Heart right ventricle (tissue), 16 donors: ENCODE results near the gene TTC38. TPM values are rescaled to one million over a fixed set of nuclear protein-coding genes. Genes with fewer than 3 reads are reported as not detected.

Experiments
- ATAC-seq, 8 donors: fragments of 200-7000 bp; cut with Tn5 transposase; one replicate each; pipeline ENCODE4 v1.9.1; 2020; ENCODE audit warnings: mild to moderate bottlenecking in 8 of 8, moderate library complexity in 8 of 8, moderate number of reproducible peaks in 1 of 8
- DNase-seq, 2 donors: peaks; one replicate each; pipeline ENCODE4 v3.0.0-alpha.2; 2020
- H3K27ac ChIP-seq, 10 donors: fragments of 200-600 bp; sonication (generic) in 2 of 10; one replicate each; pipeline versions ENCODE4 v1.5.0 to v1.8.0; 2020 to 2022; ENCODE audit warnings: mild to moderate bottlenecking in 3 of 10
- H3K27me3 ChIP-seq, 7 donors: fragments of 200-600 bp; one replicate each; pipeline ENCODE4 v1.8.0; 2021 to 2022; ENCODE audit warnings: mild to moderate bottlenecking in 2 of 7
- H3K36me3 ChIP-seq, 9 donors: fragments of 200-600 bp; sonication (generic) in 1 of 9; one replicate each; pipeline versions ENCODE4 v1.5.0 to v1.8.0; 2020 to 2022; ENCODE audit warnings: mild to moderate bottlenecking in 2 of 9
- H3K4me1 ChIP-seq, 9 donors: fragments of 200-600 bp; sonication (generic) in 1 of 9; one replicate each; pipeline versions ENCODE4 v1.5.0 to v1.8.0; 2020 to 2022; ENCODE audit warnings: mild to moderate bottlenecking in 4 of 9
- H3K4me3 ChIP-seq, 10 donors: fragments of 200-600 bp; sonication (generic) in 2 of 10; one replicate each; pipeline versions ENCODE4 v1.5.0 to v1.8.0; 2020 to 2022; ENCODE audit warnings: mild to moderate bottlenecking in 7 of 10, moderate library complexity in 2 of 10
- H3K9me3 ChIP-seq, 11 donors: fragments of 200-600 bp in 10 of 11; sonication (generic) in 2 of 11; one replicate each; pipeline versions ENCODE4 v1.5.0 to v1.8.0; 2013 to 2022; ENCODE audit warnings: mild to moderate bottlenecking in 2 of 11, control low read depth in 1 of 11, moderate library complexity in 1 of 11
- CTCF ChIP-seq, 9 donors: fragments of 200-600 bp; sonication (generic) in 2 of 9; IDR thresholded peaks; one replicate each; pipeline versions ENCODE4 v1.5.0 to v1.8.0; 2021 to 2022; ENCODE audit warnings: antibody characterized with exemption in 9 of 9, mild to moderate bottlenecking in 5 of 9, moderate library complexity in 1 of 9
- WGBS, 2 donors: extraction: QIAGEN DNeasy Blood & Tissue Kit; methylation state at CpG; one replicate each; pipeline ENCODE4 v1.1.7; 2013; ENCODE audit warnings: inconsistent platforms in 1 of 2; 5-methylcytosine and 5-hydroxymethylcytosine counted together
- intact Hi-C, 10 donors: fragments of 100-400 bp; cut with DNase I; formaldehyde crosslinking; loops; one replicate each; pipeline versions ENCODE4 v1.11.1 to v1.14.2; 2022
- polyA plus RNA-seq, 2 donors: library from polyadenylated mRNA; stranded (reverse); fragments of 200-250 nt; gene quantifications; one replicate each; pipeline ENCODE4 v1.2.3, GENCODE V29; 2013
- total RNA-seq, 10 donors: library from RNA; stranded (reverse); fragmentation: NEBNext Ultra II Directional in 3 of 10; extraction: Animal tissue kit (Norgen Biotek cat#: 25700) in 3 of 10; gene quantifications; one replicate each; pipeline versions ENCODE4 v1.2.1 to v1.2.4, GENCODE V29; 2021 to 2023
- donor health status: Arrhythmogenic right ventricular cardiomyopathy.
- donor health status: ischemic (EF 13 %, LVEDD 7.1; RV severe dilation, severe dysfunction).
- donor health status: healthy with polysubstance abuse.
- donor health status: DM: no; HTN: yes; CAD: no.
- donor health status: DM: no; HTN: no; CAD: no.
- donor health status: ischemic (EF 25% LVEDD 6.9; RV normal size, moderate dysfunction).
- donor health status: ischemic (EF 25% LVEDD 5.7; RV mildly dilated, moderate dysfunction).
- donor health status: healthy.
- donor health status: DM: yes; HTN: yes; CAD: no.
- donor health status: Ischemic cardiomyopathy.
- donor health status: ischemic (EF 35%, LVEDD 5.7; RV mildly dilated, moderate dysfunction).
- donor health status: nonischemic (EF 11% LVEDD 7.7; RV severe dilation, severe dysfunction).
- donor health status: DM: yes; HTN: yes; CAD: no.
- donor health status: PGD.
- donor health status: ischemic (EF 29% LVEDD 5.4; RV normal size, mild dysfunction).
- donor health status: nonischemic (EF 23%, LVEDD 6.1; RV moderate dilation, normal function).

TTC38 gene
- total and polyA plus RNA-seq, 12 donors = 20.5 to 29.2 (median 26.1) TPM

GRCh38 chr22:46251816-46252380 lies 15.9 kb upstream of the TTC38 start:
- peaks cover 0 to 5% (median 0%) of the 10 kb centered on the region in 9 donors for H3K36me3 ChIP-seq
- no peak overlapping the region for H3K4me3 ChIP-seq
- no peaks in the 10 kb centered on the region for H3K27me3 ChIP-seq
- no peak overlapping the region for H3K27ac ChIP-seq
- 95% methylated on average over 9 of the region's 9 CpGs for WGBS, 2 donors
- intact Hi-C loops = loop anchor here in 4 of 10 donors (2.0 to 10.0 kb wide), 3 partner anchors 15 to 127 kb away; partner anchors contain the start of gene GTSE1 (in 2 of the 4)
- DNase-seq (no peak), ATAC-seq (no peak)
- no peaks in the 10 kb centered on the region for H3K9me3 ChIP-seq
- no peak for TF ChIP-seq CTCF (IDR thresholded peaks at IDR 0.05)
- peaks cover 5 to 42% (median 28%) of the 10 kb centered on the region in 9 donors for H3K4me1 ChIP-seq

GRCh38 chr22:46256358-46256958 lies 11.3 kb upstream of the TTC38 start:
- intact Hi-C loops = loop anchor here in 2 of 10 donors (5.0 to 10.0 kb wide), 2 partner anchors 36 to 132 kb away; no protein-coding TSS in a partner anchor
- Histone ChIP-seq H3K9me3 (no peaks in the 10 kb centered on the region), H3K4me3 (no peak overlapping the region), H3K4me1 (peaks cover 0 to 22% (median 2%) of the 10 kb centered on the region in 9 donors), H3K27ac (no peak overlapping the region), H3K27me3 (peaks cover 0 to 8% (median 0%) of the 10 kb centered on the region in 7 donors), H3K36me3 (no peaks in the 10 kb centered on the region)
- no peak for ATAC-seq
- no peak for DNase-seq
- no peak for TF ChIP-seq CTCF (IDR thresholded peaks at IDR 0.05)
- 78 to 82% methylated on average over 8 of the region's 8 CpGs for WGBS, 2 donors

GRCh38 chr22:46259374-46259773 lies 8.4 kb upstream of the TTC38 start:
- intact Hi-C loops = loop anchor here in 2 of 10 donors (5.0 to 10.0 kb wide), 2 partner anchors 33 to 135 kb away; no protein-coding TSS in a partner anchor
- Histone ChIP-seq H3K9me3 (no peaks in the 10 kb centered on the region), H3K27ac (no peak overlapping the region), H3K4me3 (no peak overlapping the region), H3K27me3 (peaks cover 0 to 19% (median 0%) of the 10 kb centered on the region in 7 donors), H3K36me3 (no peaks in the 10 kb centered on the region), H3K4me1 (peaks cover 0 to 19% (median 0%) of the 10 kb centered on the region in 9 donors)
- no peak for ATAC-seq
- WGBS, 2 donors = 69 to 77% methylated on average over 12 of the region's 12 CpGs
- TF ChIP-seq CTCF (IDR thresholded peaks at IDR 0.05) = no peak
- no peak for DNase-seq

GRCh38 chr22:46260038-46260437 lies 7.8 kb upstream of the TTC38 start:
- peaks cover 0 to 19% (median 0%) of the 10 kb centered on the region in 9 donors for H3K4me1 ChIP-seq
- H3K9me3 ChIP-seq = no peaks in the 10 kb centered on the region
- H3K36me3 ChIP-seq = no peaks in the 10 kb centered on the region
- no peak for DNase-seq
- no peak overlapping the region for H3K27ac ChIP-seq
- peaks cover 0 to 19% (median 0%) of the 10 kb centered on the region in 7 donors for H3K27me3 ChIP-seq
- no peak for ATAC-seq
- no peak overlapping the region for H3K4me3 ChIP-seq
- TF ChIP-seq CTCF (IDR thresholded peaks at IDR 0.05) = no peak
- intact Hi-C loops = no loop called here
- 72 to 74% methylated on average over 6 of the region's 6 CpGs for WGBS, 2 donors
